ENCODE data around the gene MXI1. TPM values are rescaled to one million over a fixed set of nuclear protein-coding genes. Genes with fewer than 3 reads are reported as not detected.

The MXI1 gene
- total RNA-seq, 1 donor from 2014 or later, result 20.0 TPM

- Histone ChIP-seq H3K4me3 (ENCODE audit: low read depth, low read length) (peak overlapping the region; percentile 34), H3K36me3 (ENCODE audit: control insufficient read depth, insufficient read depth, low read length) (no peaks in the 10 kb centered on the region), H3K27me3 (ENCODE audit: control insufficient read depth, insufficient read depth, low read length) (no peaks in the 10 kb centered on the region)
- no peak for DNase-seq (ENCODE audit: low read depth)
- TF ChIP-seq CTCF (IDR thresholded peaks at IDR 0.05; ENCODE audit: insufficient read depth, low read length, poor library complexity, severe bottlenecking), result no peak
These were observed 13.8 kb downstream of the MXI1 start for GRCh38 chr10:110221044-110221720.

GRCh38 chr10:110221721-110222261, 14.4 kb downstream of the MXI1 start:
- DNase-seq (ENCODE audit: low read depth), result peak; percentile 86
- H3K27me3 ChIP-seq (ENCODE audit: control insufficient read depth, insufficient read depth, low read length), result no peaks in the 10 kb centered on the region
- H3K36me3 ChIP-seq (ENCODE audit: control insufficient read depth, insufficient read depth, low read length), result no peaks in the 10 kb centered on the region
- peak overlapping the region; percentile 34 for H3K4me3 ChIP-seq (ENCODE audit: low read depth, low read length)
- TF ChIP-seq CTCF (IDR thresholded peaks at IDR 0.05; ENCODE audit: insufficient read depth, low read length, poor library complexity, severe bottlenecking), result peak; percentile 47

- DNase-seq (ENCODE audit: low read depth), result no peak
- Histone ChIP-seq H3K4me3 (ENCODE audit: low read depth, low read length) (no peak overlapping the region), H3K36me3 (ENCODE audit: control insufficient read depth, insufficient read depth, low read length) (no peaks in the 10 kb centered on the region), H3K27me3 (ENCODE audit: control insufficient read depth, insufficient read depth, low read length) (no peaks in the 10 kb centered on the region)
- no peak for TF ChIP-seq CTCF (IDR thresholded peaks at IDR 0.05; ENCODE audit: insufficient read depth, low read length, poor library complexity, severe bottlenecking)
These were observed 15.4 kb downstream of the MXI1 start for GRCh38 chr10:110222641-110223297.

GRCh38 chr10:110223298-110223925, 16.0 kb downstream of the MXI1 start:
- no peaks in the 10 kb centered on the region for H3K36me3 ChIP-seq (ENCODE audit: control insufficient read depth, insufficient read depth, low read length)
- TF ChIP-seq CTCF (IDR thresholded peaks at IDR 0.05; ENCODE audit: insufficient read depth, low read length, poor library complexity, severe bottlenecking), result no peak
- no peaks in the 10 kb centered on the region for H3K27me3 ChIP-seq (ENCODE audit: control insufficient read depth, insufficient read depth, low read length)
- DNase-seq (ENCODE audit: low read depth), result no peak
- no peak overlapping the region for H3K4me3 ChIP-seq (ENCODE audit: low read depth, low read length)

- TF ChIP-seq CTCF (IDR thresholded peaks at IDR 0.05; ENCODE audit: insufficient read depth, low read length, poor library complexity, severe bottlenecking), result no peak
- H3K4me3 ChIP-seq (ENCODE audit: low read depth, low read length), result no peak overlapping the region
These were observed 17.6 kb downstream of the MXI1 start for GRCh38 chr10:110224992-110225391.

More at GRCh38 chr10:110224992-110225391, 17.6 kb downstream of the MXI1 start:
- H3K36me3 ChIP-seq (ENCODE audit: control insufficient read depth, insufficient read depth, low read length), result no peaks in the 10 kb centered on the region
- DNase-seq (ENCODE audit: low read depth), result no peak
- no peaks in the 10 kb centered on the region for H3K27me3 ChIP-seq (ENCODE audit: control insufficient read depth, insufficient read depth, low read length)

Data from kidney epithelial cell (primary cell).